NCI-H146 (cell line): ENCODE data around the gene KRTAP13-2.
A peak's percentile ranks its signal among the peaks of the same experiment; 100 is the strongest.

Source experiments
- DNase-seq: peaks from one replicate; lab custom pipeline; 2025; lab: John Stamatoyannopoulos, UW

Gene KRTAP13-2

GRCh38 chr21:30372139-30372770 lies at the start of gene KRTAP13-2:
TSS of gene KRTAP13-2 (minus strand) at chr21:30372271. CDS start at chr21:30372213, 58 bp downstream.
- DNase-seq, result no peak

GRCh38 chr21:30415993-30416392 lies 43.9 kb upstream of the KRTAP13-2 start:
- no peak for DNase-seq

GRCh38 chr21:30408782-30409494 lies 36.9 kb upstream of the KRTAP13-2 start:
- no peak for DNase-seq

- no peak for DNase-seq
These were observed 23.7 kb upstream of the KRTAP13-2 start, which contains the start of gene KRTAP13-1 for GRCh38 chr21:30395731-30396130. TSS of gene KRTAP13-1 (plus strand) at chr21:30396031. CDS start at chr21:30396087, 56 bp downstream.

- peak; percentile 5 for DNase-seq
These were observed 19.5 kb upstream of the KRTAP13-2 start for GRCh38 chr21:30391492-30392025.

- no peak for DNase-seq
These were observed 10.1 kb upstream of the KRTAP13-2 start for GRCh38 chr21:30382201-30382600.

- DNase-seq, result no peak
These were observed 16.2 kb downstream of the KRTAP13-2 start for GRCh38 chr21:30355906-30356305.

- DNase-seq, result no peak
These were observed 17.6 kb downstream of the KRTAP13-2 start for GRCh38 chr21:30354308-30355005.

GRCh38 chr21:30351534-30351933 lies 20.5 kb downstream of the KRTAP13-2 start:
- no peak for DNase-seq

- DNase-seq, result peak; percentile 76
These were observed 22.5 kb downstream of the KRTAP13-2 start for GRCh38 chr21:30349572-30349971.

GRCh38 chr21:30348506-30348905 lies 23.6 kb downstream of the KRTAP13-2 start, which contains the start of gene KRTAP23-1:
TSS of gene KRTAP23-1 (minus strand) at chr21:30348606. CDS start at chr21:30348606, 0 bp downstream.
- no peak for DNase-seq

GRCh38 chr21:30345014-30345413 lies 27.1 kb downstream of the KRTAP13-2 start:
- DNase-seq, result no peak

- DNase-seq, result peak; percentile 26
These were observed 31.1 kb downstream of the KRTAP13-2 start for GRCh38 chr21:30340714-30341573.

- DNase-seq, result no peak
These were observed 33.4 kb downstream of the KRTAP13-2 start for GRCh38 chr21:30338717-30339116.

- DNase-seq, result no peak
These were observed 34.3 kb downstream of the KRTAP13-2 start for GRCh38 chr21:30337772-30338171.

- DNase-seq, result no peak
These were observed 34.8 kb downstream of the KRTAP13-2 start, which contains the start of gene KRTAP27-1 for GRCh38 chr21:30337276-30337744. TSS of gene KRTAP27-1 (minus strand) at chr21:30337694. CDS start at chr21:30337668, 26 bp downstream.

- DNase-seq, result no peak
These were observed 35.5 kb downstream of the KRTAP13-2 start for GRCh38 chr21:30336596-30336995.

GRCh38 chr21:30333736-30334135 lies 38.3 kb downstream of the KRTAP13-2 start:
- DNase-seq, result no peak

GRCh38 chr21:30332681-30333080 lies 39.4 kb downstream of the KRTAP13-2 start:
- DNase-seq, result no peak

GRCh38 chr21:30329203-30329875 lies 42.7 kb downstream of the KRTAP13-2 start:
- no peak for DNase-seq

GRCh38 chr21:30326390-30326789 lies 45.7 kb downstream of the KRTAP13-2 start:
- DNase-seq, result no peak
